HCT116 (cell line): ENCODE results near the gene PLAAT2. TPM values are rescaled to one million over a fixed set of nuclear protein-coding genes. Genes with fewer than 3 reads are reported as not detected.

Experiments used
- total RNA-seq: library from RNA; stranded (reverse); gene quantifications from one replicate; pipeline ENCODE4 v1.2.1, GENCODE V29; 2021; ENCODE audit not compliant: unreplicated experiment

PLAAT2 gene
- total RNA-seq, 1 experiment from 2014 or later = not detected

Other genes starting within 250 kb of the PLAAT2 start
- gene SLC22A9, start 193.6 kb downstream of the PLAAT2 start, total RNA-seq = not detected
- not detected for gene PLAAT5, start 72.2 kb downstream of the PLAAT2 start, total RNA-seq
- not detected for gene LGALS12, start 57.3 kb downstream of the PLAAT2 start, total RNA-seq
- 0.52 TPM for gene PLAAT4, start 26.6 kb downstream of the PLAAT2 start, total RNA-seq
- gene PLAAT3, start 51.1 kb upstream of the PLAAT2 start, total RNA-seq = 31.1 TPM
- 32.3 TPM for gene ATL3, start 108.0 kb upstream of the PLAAT2 start, total RNA-seq
- 95.0 TPM for gene RTN3, start 118.1 kb upstream of the PLAAT2 start, total RNA-seq
- gene ZFTA, start 205.4 kb upstream of the PLAAT2 start, total RNA-seq = 14.7 TPM